ENCODE results near the gene RELL1.

Gene RELL1

DNA sequence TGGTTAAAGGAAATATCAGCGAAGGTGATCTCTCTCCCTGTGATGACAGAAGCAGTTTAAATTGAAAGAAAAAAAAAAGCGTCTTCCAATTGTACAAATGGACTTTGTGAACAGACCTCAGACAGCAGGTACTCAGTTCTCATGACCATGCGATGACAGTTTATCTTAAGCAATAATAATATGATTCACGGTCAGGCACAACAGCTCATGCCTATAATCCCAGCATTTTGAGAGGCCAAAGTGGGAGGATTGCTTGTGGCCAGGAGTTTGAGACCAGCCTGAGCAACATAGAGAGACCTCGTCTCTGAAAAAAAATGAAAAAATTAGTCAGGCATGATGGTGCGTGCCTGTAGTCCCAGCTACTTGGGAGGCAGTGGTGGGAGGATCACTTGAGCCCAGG, 51.0 kb downstream of the RELL1 start:
- DNase-seq (ENCODE audit: low read depth in 2 of 2): no peak

DNA sequence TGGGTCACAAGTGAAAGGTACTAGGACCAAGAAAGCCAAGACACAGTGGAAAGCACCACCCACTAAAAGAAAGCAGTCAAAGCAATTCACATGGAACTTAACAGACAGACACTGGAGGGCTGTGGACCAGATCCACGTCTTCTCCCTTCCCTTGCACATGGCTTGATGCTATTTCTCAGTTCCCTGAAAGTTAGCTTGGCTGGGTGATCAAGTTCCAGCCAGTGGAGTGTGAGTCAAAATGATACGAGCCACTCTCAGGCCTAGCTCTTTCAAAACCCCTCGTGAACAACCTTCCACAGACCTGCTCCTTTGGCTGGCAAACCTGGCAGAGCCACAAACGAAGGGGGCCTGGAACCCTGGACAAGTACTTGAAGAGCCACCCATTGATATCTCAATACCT, 52.0 kb downstream of the RELL1 start:
- no peak for DNase-seq (ENCODE audit: low read depth in 2 of 2)

DNA sequence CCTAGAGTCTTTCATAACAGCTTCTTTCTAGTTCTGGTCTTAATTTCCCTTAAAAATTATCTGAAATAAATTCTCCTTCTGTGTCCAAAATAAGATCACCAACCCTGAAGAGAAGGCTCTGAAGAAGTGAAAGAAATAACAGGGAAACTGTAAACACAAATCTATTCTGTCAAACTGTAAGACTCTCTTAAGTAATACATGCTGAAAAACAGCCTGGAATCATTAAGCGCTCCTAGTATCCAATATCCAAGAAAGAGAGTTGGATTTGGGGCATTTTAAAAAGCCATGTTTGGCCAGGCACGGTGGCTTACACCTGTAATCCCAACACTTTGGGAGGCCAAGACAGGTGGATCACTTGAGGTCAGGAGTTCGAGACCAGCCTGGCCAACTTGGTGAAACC, 53.3 kb downstream of the RELL1 start:
- DNase-seq (ENCODE audit: low read depth in 2 of 2): no peak

DNA sequence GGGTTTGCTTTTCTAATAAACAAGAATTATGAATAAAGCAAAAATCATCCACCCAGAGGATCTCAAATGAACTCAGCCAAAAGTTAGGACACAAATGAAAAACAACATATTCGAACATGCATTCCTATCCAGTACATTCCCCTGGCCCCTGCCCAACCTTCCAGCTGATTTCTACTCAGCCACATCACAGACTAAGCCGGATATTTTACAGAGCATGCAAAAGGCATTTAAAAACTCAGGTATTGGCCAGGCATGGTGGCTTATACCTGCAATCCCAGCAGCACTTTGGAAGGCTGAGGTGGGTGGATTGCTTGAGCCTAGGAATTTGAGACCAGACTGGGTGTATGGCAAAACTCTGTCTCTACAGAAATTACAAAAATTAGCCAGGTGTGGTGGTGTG, 54.6 kb downstream of the RELL1 start:
- no peak for DNase-seq (ENCODE audit: low read depth in 2 of 2)

DNA sequence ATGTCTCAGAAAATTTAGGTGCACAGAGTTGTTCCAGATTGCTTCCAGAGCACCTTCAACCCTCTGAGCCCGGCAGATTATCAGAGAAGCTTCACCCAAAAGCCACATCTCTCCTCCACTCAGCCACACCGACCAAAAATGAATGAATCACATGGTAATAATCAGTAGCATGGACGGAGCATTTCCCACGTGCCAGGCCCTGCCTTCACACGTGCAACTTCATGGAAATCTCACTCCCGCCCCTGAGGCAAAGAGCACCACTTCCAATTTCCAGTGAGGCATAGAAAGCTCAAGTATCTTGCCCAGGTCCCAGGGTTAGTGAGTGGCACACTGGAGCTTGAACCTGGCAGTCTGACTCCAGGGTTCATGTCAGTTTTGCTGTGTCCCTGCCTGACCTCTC, 56.5 kb downstream of the RELL1 start:
- DNase-seq (ENCODE audit: low read depth in 2 of 2): no peak

DNA sequence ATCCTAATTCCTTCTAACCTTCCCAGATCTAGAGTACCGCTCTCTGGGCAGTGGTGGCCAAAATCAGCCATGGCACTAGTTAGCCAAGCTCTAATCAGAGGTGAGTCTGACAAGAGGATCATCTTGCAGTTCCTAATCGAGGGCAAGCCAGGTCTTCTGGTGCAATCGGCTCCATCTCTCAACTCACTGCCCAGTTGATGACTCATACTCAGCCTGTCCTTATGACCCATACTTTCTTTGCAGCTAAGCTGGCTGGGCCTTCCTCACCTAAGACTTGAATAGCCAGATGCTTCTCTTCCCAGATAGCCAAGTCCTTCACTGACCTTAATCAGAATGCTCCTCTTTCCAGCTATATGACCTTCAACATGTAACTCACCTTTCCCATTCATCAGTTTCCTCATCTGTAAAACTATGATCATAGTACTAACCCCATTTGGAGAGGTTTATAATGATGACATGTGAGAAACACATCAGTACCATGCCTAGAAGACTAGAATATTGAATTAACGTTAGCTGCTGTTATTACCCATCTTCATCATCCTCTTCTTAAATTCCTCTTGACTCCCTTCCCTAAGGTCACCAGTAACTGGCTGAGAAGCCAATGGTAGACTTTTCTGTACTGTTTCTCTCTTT, 57.1 kb downstream of the RELL1 start:
- DNase-seq (ENCODE audit: low read depth in 2 of 2): no peak

DNA sequence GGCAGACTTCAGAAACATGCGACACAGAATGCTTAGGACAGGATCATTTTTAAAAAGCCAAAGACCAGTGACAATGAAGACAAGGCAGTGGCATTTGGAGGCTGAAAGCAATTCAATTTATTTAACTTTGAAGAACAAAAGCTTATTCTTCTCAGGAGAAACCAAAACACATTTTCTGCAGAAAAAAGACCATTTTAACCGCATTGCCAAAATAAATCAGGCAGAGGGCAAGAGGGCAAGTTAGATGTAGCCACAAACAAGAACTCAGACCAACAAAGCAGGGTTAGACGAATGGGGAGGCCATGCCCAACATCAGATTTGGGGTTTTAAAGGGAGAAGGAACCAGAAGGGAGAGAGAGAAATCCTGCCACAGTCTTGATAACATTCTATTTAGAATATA, 58.9 kb downstream of the RELL1 start:
- no peak for DNase-seq (ENCODE audit: low read depth in 2 of 2)

DNA sequence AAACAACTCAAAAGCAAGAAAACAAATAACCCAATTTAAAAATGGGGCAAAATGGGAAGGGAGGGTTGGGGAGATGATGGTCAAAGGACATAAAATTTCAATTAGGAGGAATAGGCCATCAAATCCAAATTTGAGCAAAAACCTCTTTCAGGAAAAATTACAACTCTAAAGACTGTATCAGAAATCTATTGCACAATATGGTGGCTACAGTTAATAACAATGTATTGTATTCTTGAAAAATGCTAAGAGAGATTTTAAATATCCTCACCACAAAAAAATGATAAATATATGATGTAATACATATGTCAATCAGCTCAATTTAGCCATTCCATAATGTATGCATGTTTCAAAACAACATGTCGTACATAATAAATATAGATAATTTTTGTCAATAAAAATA, 60.7 kb downstream of the RELL1 start:
- DNase-seq (ENCODE audit: low read depth in 2 of 2): no peak

DNA sequence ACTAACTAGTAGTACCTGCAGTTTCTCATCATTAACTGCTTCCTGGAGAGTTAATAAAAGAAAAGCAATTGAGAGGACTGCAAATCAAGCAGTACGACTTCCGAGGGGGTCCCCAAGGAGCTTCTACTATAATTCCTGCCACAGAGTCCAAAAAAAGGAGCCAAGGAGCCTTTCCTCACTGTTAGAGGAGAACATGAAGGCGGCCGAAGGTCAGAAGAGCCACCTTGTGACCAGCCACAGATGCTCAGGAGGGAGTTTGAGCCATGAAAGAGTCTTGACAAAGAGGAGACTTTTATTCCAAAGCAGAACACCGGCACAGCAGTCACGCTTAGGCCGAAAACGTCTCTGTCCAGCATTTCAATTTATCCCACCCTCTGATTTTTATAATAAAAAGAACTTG, 62.2 kb downstream of the RELL1 start:
- no peak for DNase-seq (ENCODE audit: low read depth in 2 of 2)

DNA sequence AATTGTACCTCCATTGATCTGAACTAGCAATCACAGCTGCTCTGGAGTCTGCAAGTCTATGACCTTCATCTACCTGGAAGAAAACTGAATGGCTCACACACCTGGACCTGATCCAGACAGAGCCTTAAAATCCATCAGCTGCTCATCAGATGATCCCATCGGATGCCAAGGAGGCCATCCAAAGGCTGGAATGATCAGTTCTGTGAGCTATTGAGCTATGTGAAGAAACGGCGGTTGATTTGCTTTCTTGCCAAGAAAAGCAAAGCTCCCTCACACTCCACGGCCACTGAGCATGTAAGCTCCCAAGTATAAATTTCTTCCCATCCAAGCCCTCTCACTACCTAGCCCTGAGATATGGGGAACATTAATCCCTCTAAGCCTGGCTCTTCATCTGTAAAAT, 63.1 kb downstream of the RELL1 start:
- no peak for DNase-seq (ENCODE audit: low read depth in 2 of 2)

DNA sequence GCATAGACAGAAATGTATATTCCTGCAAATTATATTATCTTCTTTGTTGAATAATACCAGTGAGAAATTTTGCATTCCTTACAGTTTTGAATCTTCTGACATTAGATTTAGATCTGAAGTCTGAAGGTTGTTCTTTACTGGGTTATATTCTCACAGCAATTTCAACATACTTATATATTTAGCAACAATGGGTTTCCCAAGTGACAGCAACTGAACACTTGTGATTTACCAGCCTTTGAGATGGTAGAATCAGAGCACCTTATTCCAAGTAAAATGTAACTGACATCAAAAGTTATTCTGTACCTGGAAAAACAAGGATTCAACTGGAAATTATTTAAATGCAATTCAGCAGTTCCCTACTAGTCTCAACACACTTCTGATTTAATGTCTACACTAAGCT, 66.0 kb downstream of the RELL1 start:
- DNase-seq (ENCODE audit: low read depth in 2 of 2): no peak

DNA sequence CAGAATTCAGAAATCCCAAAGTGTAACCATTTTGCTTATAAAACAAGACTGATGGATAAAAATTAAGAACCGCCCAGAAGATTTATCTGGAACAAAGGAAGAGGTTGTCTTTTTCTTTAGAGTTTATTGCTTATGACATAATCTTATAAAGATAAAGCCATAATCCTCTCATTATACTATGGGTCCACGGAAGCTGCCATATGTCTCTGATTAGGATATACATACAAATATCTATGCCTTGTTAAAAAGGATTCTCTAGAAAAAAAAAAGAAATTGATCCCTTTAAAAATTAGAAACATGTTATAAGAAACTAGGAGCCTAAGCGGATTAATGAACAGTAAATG, 70.5 kb downstream of the RELL1 start:
- no peak for DNase-seq (ENCODE audit: low read depth in 2 of 2)

DNA sequence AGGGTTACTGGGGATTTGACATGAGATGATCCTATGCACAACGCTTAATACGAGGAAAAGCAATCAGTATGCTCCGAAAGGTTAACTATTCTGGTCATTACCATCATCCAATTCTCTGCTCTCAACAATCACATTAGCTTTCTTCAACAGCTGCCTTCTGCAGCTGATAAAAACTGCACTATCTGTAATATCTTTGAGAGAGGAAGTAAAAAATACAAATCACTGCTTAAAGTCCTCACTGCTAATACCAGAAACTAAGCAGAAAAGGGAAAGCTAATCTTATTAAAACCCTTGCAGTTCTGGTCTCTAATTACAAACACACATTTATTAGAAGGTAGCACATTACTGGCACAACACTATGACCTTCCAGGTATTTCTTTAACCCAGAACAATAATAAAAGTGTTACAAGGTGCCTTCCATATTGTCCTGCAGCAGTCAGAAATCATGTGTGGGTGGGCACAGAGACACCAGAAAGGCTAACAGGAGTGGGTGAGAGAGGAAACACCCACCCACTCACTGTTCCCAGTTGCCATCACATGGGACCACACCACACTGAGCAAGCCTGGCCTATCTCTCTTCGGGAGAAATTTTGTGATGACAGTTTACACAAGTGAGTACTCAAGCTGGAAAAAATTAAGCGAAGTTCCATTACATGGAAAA, 71.0 kb downstream of the RELL1 start:
- no peak for DNase-seq (ENCODE audit: low read depth in 2 of 2)

DNA sequence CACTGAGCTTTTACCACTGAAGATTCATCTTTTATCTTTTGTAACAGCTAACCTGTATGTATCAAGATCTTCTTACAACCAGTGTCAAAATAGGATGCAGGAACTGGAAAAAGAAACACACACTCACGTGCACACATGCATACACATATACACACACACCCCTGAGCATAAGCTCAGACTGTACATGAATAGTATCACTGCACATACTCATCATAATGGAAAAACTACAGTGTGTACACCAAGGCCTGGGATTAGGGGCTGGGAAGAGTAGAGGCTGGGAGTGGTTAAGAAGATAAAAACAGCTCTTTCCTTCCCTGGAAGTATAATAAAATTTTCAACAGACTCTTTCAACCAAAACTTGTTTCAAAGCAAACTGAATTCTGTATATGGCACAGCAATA, 73.4 kb downstream of the RELL1 start:
- DNase-seq (ENCODE audit: low read depth in 2 of 2): no peak

DNA sequence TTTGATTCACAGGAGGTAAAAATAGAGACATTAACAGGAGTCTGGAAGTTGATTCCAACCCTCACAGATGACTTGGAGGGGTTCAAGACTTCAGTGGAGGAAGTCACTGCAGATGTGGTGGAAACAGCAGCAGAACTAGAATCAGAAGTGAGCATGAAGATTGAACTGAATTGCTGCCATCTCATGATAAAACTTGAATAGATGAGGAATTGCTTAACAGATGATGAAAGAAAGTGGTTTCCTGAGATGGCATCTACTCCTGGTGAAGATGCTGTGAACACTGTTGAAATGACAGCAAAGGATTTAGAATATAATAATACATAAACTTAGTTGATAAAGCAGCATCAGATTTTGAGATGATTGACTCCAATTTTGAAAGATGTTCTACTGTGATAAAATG, 76.5 kb downstream of the RELL1 start:
- no peak for DNase-seq (ENCODE audit: low read depth in 2 of 2)

DNA sequence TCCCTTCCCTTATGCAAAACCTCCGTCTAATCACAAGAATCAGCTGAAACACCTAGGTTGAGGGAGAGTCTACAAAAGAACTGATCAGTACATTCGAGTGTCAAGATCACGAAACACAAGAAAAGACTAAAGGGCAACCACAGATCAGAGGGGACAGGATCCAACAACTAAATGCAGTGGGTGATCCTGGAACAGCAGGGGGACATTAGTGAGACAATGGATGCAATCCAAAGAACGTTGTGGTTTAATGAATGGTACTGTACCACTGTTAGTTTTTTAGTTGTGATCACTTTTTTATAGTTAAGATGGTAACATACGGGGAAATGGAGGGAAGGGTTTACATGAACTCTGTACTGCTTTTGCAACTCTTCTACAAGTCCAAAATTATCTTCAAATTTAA, 79.2 kb downstream of the RELL1 start:
- DNase-seq (ENCODE audit: low read depth in 2 of 2): no peak

DNA sequence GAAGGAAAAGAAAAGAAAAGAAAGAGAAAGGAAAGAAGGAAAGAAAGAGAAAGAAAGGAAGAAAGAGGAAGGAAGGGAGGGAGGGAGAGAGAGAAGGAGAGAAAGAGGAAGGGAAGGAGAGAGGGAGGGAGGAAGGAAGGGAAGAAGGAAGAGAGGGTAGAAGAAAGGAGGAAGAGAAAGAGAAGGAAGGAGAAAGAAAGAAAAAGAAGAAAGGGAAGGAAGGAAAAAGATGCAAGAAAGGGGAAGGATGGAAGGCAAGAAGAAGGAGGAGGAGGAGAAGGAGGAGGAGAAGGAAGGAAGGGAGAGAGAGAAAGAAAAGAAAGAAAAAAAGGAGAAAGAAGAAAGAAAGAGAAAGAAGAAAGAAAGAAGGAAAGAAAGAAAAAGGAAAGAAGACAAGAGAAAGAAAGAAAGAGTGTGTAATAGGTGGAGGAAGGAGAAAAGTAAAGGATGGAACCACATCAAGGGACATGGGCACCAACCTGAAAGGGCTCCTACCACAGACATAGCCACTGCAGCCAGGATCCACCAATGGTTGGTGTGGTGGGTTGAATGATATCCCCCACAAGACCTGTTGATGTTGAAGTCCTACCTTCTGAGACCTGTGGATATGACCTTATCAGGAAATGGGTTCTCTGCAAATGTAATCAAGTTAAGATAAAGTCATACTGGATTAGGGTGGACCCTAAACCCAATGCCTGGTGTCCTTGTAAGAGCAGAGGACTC, 80.2 kb downstream of the RELL1 start:
- no peak for DNase-seq (ENCODE audit: low read depth in 2 of 2)

DNA sequence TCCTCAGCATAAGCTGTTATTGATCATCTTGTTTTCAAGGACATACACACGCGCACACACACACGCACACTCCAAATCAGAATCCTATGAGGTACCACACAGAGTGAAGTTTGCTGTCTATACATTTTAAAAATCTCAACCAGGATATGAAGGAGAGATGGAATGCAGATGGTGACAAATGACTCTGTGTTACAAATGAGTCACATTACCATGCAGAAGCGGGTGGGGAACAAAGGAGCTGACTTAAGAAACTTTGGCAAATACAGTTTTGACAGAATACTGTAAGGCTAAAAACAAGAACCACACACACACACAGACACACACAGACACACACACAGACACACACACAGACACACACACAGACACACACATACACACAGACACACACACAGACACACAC, 81.7 kb downstream of the RELL1 start:
- DNase-seq (ENCODE audit: low read depth in 2 of 2): no peak

DNA sequence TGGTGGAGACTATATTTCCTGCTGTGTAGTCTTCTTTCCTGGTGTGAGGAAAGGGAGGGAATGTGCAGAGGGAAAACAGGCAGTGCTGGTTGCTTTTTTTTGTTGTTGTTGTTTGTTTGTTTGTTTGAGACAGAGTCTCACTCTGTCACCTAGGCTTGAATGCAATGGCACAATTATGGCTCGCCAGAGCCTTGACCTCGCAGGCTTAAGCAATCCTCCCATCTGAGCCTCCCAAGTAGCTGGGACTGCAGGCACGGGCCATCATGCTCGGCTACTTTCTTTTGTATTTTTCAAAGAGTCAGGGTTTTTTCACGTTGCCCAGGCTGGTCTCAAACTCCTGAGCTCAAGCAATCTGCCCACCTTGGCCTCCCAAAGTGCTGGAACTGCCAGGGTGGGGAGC, 82.5 kb downstream of the RELL1 start:
- DNase-seq (ENCODE audit: low read depth in 2 of 2): no peak

DNA sequence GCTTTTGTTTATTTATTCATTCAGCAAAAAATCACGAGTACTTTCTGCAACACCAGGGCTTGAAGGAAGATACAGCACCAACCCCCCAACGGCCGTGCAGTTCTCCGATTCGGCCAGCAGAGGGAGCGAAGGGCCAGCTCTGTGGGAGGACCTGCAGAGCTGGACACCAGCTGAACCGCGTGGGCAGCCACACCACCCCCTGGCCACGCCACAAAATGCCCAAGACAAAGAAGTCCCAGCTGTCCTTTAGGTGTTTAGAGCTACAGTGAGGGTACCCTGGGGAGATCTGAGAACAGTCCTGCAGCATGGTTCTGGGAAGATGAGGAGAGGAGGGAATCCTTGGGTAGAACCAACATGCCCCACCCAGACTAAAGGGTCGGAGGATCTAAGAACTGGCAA, 83.1 kb downstream of the RELL1 start:
- peak; percentile 42 to 76 for DNase-seq (ENCODE audit: low read depth in 2 of 2)

DNA sequence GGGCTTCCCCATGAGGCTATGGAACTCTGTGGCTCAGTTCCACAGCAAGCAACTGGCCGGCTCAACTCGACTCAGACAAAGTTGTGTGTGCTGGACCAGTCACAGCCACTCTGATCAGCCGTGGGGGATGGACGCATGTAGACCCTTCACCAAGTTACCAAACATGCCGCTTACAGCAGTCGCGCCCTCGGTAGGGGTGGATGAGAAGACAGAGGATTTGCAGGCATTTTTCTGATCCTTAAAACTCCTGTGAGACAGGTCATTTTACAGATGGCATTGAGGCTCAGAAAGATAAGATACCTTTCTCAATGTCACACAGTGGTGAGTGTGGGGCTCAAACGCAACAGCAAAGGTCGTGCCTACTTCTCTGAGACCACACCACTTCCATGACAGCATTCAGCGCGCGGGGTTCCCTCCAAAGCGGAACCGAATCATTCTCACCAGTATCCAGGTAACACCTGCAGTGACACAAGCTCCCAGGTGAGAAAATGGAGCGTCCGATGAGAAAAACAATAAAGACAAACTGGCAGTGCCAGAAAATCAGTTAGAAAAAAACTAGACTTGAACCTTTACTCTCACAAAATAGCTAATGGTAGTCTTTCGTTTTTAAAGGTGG, 83.6 kb downstream of the RELL1 start:
- DNase-seq (ENCODE audit: low read depth in 2 of 2): no peak

DNA sequence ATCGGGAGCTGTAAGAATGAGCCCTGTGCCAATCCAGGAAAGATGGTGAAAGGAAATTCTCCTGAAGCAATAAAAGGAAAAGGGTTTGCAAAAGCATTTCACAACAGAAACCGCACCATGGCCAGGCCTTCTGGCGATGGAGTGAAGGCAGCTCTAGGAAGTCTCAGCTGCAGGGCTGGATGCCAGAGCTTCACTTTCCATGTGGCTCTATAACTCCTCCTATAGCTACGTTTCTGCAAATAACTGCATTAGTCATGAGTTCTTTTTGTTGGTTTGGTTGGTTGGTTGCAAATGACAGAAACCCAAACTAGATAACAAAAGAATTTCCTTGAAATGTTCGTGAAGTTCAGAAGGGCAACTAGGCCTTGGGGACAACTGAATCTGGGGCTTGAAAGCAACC, 84.6 kb downstream of the RELL1 start:
- DNase-seq (ENCODE audit: low read depth in 2 of 2): no peak
